Stimulated activated CD8-positive, alpha-beta memory T cell treated with anti-CD3 and anti-CD28 coated beads, Interleukin-15, amount 100 ng/mL, for 1 hour (primary cell): ENCODE measurements around the gene SLC17A9.
"Not testable (repeated sequence)": the region's sequence is repeated elsewhere in the genome, so short reads cannot be mapped to it uniquely, and the experiment has no call there.

Source experiments
- DNase-seq: peaks from one replicate; pipeline ENCODE4 v3.0.0-alpha.2; 2020; ENCODE audit warnings: low read depth

The SLC17A9 gene

DNA sequence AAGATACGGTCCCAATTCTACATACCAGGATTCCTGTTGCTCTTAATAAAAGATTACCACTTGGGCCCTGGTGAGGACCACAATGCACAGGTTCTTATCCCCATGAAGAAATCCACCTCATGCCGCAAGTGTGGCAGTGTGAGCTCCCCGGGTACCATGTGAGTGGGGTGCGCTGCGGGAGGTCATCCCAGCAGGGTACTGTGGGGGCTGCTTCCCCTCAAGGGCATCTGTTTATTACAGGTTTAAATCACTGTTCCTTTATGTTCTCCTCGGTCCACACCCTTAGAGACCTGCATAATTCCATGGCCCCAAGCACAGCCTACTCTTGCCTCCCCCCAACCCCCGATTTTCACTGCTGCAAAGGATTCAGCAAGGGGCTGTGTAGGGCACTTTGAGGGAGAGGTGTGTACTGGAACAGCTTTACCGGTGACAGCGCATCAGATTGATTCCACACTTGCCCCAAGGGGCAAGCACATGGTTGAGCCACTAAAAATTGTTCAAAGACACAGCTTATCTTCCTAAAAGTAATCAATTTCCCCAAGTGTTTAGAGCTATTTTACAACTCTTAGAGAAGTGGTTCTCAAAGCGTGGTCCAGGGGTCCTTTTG lies 32.4 kb upstream of the SLC17A9 start:
- DNase-seq: no peak

DNA sequence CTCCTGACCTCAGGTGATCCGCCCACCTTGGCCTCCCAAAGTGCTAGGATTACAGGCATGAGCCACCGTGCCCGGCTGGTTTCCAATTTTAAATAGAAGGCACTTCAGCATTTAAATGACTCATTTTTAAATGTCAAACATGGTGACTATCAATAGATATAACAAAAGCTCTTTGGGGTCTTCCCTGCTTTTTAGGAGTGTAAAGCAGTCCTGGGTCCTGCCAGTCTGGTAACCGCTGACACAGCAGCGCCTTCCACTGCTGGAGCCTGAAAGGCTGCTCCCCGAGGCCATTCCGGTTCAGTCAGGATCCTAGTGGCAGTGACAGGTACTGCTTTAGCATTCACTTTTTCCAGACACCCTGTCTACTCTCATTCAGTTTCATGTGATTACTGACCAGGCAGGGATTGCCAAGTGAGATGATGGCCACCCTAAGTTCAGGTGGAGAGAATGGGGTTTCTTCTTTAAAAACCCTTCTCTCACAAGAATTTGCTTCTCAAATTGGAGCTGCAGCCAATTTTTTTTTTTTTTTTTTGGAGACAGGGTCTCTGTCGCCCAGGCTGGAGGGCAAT lies 31.3 kb upstream of the SLC17A9 start:
- DNase-seq: no peak

GRCh38 chr20:62922451-62922921 lies 30.0 kb upstream of the SLC17A9 start:
- no peak for DNase-seq

GRCh38 chr20:62923059-62923668 lies 29.3 kb upstream of the SLC17A9 start:
- not testable (repeated sequence) for DNase-seq

DNA sequence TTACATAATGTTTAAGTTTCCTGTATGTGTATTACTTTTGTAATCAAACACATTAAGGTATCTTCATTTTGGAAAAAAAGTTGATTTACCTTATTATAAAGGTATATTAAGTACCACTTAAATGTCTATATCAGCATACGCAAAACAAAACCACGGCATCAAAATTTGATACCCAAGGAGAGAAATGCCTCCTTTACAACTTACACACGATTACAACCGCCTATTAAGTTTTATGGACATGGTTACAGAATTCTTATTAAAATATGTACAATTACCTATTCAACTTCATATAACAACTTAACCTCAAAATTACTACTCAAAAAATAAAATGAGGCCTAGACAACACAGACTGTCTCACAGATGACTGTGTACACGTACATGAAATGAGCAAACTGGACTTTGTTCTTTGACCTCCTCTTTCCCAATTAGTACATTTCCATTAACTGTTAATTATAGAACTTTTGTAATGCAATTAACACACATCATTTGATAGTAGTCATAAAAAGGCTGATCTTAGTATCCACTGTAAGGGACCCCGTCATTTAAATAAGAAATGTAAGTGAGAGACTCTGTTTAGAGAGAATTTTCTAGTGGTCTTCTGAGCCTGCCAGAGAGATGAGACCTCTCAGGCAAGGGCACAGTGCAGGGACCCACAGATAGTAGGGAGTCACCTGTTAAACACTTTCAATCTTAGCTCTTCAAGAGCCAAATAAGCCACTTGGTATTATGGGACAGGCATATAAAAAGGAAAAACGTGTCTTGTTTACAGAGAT lies 28.7 kb upstream of the SLC17A9 start:
- DNase-seq: no peak

GRCh38 chr20:62924442-62925075 lies 27.9 kb upstream of the SLC17A9 start:
- DNase-seq: no peak

- DNase-seq: no peak
Observed at GRCh38 chr20:62925076-62925419, 27.5 kb upstream of the SLC17A9 start.

DNA sequence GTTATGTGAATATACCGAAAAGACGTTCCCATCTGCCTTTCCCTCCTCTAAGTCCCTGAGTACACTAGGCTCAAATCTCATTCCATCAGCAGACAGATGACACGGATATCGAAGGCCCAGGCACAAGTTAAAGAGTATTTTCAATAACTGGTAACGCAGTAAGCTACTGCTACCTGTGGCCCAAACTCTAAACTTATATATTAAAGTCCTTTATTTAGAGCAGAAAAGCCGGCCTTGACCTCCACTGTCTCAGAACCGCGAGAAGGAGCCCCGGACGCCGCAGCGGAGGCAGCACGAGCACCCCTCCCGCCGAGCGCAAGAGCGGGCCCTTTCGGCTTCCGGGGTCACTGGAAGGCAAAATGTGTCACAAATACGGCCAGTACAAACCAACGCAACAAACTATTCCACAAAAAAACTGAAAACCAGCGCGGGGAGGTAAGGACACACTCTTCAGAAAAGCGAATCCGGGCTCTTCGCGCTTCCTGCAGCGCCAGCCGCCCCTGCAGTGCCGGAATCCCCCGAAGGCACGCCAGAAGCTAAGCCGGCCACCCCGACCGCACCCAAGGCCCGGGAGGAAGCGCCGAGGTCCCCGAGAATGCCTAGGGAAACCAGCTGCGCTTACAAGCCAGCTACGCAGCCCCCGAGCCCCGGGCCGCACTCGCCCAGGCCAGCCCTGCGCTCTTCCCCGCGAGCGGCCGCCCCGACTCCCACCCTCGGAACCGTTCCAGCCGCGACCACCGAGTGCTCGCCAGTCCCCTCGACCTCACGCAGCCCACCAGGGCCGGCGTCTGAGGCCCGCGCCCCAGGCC lies 26.9 kb upstream of the SLC17A9 start:
- DNase-seq: no peak

DNA sequence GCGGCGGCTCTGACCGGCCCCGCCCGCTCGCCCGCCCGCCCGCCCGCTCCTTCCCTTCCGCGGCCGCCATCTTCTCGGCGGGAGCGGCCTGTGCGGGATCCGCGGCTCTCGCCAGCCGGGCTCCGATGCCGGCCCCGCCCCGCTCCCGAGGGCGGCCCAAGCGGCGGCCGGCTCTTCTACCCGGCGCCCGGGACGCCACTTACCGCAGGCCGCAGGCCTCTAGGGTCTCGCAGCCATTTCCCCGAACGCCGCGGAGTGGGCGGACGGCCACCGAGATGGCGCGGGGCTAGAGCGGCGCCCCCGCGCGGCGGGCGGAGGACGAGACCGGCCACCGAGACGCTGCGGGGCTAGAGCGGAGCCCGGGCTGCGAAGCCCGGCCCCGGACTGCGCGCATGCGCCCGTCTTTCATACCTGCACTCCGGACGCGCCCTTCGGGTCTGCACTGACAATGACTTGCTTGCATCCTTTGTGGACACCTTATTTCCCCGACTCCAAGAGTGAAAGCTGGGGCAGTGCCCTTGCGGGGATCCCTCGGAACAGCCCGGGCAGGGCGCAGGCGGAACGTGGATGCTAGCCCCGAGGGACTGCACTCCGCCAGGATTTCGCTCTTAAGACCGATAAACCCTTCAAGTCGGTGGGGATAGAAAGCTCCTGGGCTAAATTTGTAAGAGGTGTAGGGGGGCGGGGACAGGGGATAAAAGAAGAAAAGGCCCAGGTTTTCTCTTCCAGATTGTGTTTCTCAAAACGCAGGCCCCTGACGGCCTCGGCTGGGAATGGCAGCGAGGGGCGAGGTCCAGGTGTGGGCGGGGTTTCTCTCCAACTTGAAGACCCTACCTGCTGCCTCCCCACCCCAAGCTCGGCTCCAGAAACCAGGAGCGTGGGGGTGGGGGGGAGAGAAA lies 26.0 kb upstream of the SLC17A9 start, which contains the start of gene DIDO1:
Gene DIDO1 (minus strand): TSS at position 277 of the 899 bp plus-strand sequence.
- DNase-seq: peak; percentile 70

DNA sequence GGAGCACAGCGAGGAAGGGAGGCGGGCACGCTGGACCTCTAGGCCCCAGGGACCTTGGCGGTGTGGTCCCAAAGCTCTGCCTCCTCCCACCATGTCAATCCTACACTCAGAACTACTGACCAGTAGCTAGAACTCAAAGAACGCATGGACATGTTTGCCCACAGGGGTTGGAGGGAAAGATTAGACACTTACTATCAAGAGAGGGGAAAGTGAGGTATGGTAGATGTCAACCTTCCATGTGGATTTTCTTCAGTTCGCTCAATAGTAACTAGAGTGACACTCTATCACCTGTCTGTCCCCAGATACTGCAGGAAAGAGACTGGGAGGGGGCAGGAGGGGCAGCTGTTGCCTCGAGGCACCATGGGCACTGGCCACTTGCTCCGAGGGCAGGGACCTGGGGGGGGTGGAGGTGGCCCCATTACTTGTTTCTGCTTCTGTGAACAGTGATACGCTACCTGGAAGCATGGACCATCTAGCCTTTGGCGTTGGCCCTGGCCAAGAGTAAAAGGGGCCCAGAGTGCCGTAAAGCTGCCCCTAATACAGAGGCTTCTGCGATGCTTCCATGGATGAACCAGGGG lies 25.3 kb upstream of the SLC17A9 start:
- no peak for DNase-seq

GRCh38 chr20:62928246-62928939 lies 24.1 kb upstream of the SLC17A9 start:
- no peak for DNase-seq

- no peak for DNase-seq
Observed at GRCh38 chr20:62929051-62929538, 23.4 kb upstream of the SLC17A9 start.

GRCh38 chr20:62931464-62931863 lies 21.0 kb upstream of the SLC17A9 start:
- DNase-seq: no peak

GRCh38 chr20:62933966-62934365 lies 18.5 kb upstream of the SLC17A9 start:
- DNase-seq: no peak

DNA sequence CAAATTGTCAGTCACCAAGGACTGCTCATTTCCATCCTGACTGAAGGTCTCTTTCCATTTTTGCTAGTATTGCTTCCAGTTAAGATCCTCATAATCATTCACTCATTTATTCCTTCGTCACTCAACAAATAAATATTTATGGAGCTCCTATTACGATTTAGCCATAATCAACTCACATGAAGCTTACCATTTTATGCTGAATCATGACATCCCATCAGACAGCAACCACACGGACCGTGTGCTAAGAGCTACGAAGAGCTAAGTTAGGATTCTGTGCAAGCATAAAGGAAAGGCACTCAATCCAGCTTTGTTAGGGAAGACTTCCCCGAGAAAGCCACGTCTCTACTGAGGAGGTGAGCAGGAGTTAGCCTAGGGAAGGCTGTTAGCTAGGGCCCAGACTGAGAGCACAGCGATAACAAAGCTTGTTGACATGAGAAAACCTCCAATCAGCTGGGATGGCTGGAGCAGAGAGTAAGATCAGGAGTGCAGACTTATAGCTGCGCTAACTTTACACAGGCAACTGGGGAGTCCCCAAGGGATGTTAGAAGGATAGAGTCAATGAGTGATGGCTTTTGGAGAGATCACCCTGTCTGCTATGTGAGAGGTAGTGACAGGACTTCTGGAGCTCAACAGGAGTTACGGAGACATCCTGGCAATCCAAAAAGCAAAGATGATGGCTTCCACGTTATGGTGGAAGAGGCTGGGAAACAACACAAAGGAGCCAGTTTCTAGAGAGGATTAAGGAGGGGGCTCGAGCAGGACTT lies 17.1 kb upstream of the SLC17A9 start:
- DNase-seq: no peak

GRCh38 chr20:62935968-62936585 lies 16.4 kb upstream of the SLC17A9 start:
- DNase-seq: no peak

DNA sequence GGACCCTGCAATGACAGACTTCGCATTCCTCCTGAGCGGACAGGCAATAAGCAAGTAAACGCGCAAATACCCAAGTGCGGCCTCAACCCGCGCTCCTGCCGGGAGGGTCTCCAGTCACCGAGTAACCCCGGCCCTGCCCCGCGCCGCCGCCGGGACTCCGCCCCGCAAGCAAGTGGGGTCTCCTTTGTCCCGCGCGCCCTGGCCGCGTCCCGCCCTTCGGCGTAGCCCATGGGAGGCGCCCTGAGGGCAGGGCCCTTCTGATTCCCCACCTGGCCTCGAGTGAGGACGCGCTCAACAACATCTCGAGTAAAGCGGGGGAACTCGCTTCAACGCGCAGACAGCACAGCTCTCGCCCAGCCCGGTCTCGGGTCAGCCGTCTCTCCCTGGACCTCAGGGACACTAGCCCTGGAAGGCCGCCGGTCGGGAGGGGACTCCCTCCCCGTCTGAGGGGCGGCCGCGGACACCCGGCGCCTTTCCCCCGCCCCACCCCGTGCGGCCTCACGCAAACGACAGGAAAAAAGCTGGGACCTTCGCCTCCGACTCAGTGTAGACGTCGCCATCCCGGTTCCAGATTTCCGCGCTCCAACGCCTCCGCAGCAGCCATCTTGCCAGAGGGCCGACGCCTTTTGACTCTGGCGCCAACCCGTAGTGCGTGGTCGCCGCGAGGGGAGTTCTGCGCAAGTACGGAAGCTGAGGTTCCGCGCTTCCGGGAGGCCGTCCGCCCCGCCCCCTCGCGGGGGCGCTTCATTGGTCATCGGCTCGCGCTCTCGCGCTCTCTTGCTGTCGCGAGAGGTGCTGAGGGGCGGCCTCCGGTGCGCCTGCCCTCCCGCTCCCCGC lies 15.0 kb upstream of the SLC17A9 start:
- peak; percentile 93 for DNase-seq
